Measurements from ENCODE around the gene ZNF710. TPM values are rescaled to one million over a fixed set of nuclear protein-coding genes. Genes with fewer than 3 reads are reported as not detected.

The ZNF710 gene
- total RNA-seq, 4 donors from 2014 or later, result 7.3 to 13.2 (median 11.4) TPM

DNA sequence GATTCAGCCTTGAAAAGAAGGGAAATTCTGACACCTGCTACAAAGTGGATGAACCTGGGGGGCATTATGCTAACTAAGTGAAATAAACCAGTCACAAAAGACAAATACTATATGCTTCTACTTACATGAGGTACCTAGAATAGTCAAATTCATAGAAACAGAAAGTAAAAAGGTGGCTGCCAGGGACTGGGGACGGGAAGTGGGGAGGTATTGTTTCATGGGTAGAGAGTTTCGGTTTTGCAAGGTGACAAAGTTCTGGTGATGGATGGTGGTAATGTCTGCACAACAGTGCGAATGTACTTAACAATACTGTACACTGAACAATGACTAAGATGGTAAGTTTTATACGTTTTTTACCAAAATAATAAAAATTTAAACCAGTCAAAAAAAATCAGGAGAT lies 96.4 kb downstream of the ZNF710 start:
- no peak for ATAC-seq
- Histone ChIP-seq H3K36me3 (no peaks in the 10 kb centered on the region), H3K9me3 (no peaks in the 10 kb centered on the region), H3K27me3 (no peaks in the 10 kb centered on the region), H3K4me3 (no peak overlapping the region), H3K4me1 (peaks cover 3 to 83% (median 28%) of the 10 kb centered on the region in 3 donors), H3K27ac (peak overlapping the region; percentile 85 to 100 (median 96))
- TF ChIP-seq, protein P1, sequence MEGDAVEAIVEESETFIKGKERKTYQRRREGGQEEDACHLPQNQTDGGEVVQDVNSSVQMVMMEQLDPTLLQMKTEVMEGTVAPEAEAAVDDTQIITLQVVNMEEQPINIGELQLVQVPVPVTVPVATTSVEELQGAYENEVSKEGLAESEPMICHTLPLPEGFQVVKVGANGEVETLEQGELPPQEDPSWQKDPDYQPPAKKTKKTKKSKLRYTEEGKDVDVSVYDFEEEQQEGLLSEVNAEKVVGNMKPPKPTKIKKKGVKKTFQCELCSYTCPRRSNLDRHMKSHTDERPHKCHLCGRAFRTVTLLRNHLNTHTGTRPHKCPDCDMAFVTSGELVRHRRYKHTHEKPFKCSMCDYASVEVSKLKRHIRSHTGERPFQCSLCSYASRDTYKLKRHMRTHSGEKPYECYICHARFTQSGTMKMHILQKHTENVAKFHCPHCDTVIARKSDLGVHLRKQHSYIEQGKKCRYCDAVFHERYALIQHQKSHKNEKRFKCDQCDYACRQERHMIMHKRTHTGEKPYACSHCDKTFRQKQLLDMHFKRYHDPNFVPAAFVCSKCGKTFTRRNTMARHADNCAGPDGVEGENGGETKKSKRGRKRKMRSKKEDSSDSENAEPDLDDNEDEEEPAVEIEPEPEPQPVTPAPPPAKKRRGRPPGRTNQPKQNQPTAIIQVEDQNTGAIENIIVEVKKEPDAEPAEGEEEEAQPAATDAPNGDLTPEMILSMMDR (IDR thresholded peaks at IDR 0.05), result no peak
- TF ChIP-seq EP300 (IDR thresholded peaks at IDR 0.05), result no peak
- TF ChIP-seq POLR2A (IDR thresholded peaks at IDR 0.05), result no peak
- TF ChIP-seq POLR2AphosphoS5 (IDR thresholded peaks at IDR 0.05), result no peak
- 14 to 27% methylated on average over 4 of the region's 4 CpGs for WGBS, 2 donors (ENCODE audit: low coverage in 1 of 2)

DNA sequence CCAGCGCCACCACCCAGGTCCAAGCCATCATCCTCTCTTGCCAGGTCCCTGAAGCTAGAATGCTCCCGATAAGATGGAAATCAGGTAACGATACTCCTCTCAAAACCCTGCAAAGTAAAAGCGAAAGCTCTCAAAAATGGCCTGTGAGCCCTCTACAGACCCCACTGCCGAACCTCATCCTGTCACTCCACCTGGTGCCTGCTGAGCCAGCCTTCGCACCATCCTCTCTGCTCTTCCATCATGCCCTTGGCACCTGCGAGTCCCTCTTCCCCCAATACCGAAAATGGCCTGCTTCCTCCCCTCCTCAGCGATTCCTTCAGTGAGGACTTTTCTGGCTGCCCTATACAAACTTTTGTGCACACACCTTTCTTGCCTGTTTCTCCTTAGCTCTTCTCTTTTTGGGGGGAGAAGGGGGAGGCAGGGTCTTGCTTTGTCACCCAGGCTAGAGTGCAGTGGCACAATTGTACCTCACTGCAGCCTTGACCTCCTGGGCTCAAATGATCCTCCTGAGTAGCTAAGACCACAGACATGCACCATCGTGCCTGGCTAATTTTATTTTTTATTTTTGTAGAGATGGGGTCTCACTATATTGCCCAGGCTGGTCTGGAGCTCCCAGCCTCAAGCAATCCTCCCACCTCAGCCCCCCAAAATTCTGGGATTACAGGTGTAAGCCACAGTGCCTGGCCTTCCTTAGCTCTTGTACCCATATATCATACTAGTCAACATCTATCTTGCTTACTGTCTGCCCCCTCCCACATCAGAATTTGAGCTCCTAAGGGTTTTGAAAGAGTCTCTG lies 98.1 kb downstream of the ZNF710 start:
- Histone ChIP-seq H3K36me3 (no peaks in the 10 kb centered on the region), H3K4me1 (peaks cover 3 to 94% (median 35%) of the 10 kb centered on the region in 3 donors), H3K27me3 (no peaks in the 10 kb centered on the region), H3K9me3 (no peaks in the 10 kb centered on the region), H3K27ac (peak overlapping the region; percentile 96 to 100 (median 96)), H3K4me3 (no peak overlapping the region)
- no peak for ATAC-seq
- no peak for TF ChIP-seq POLR2A (IDR thresholded peaks at IDR 0.05)
- TF ChIP-seq, protein P1 (IDR thresholded peaks at IDR 0.05), result no peak
- TF ChIP-seq EP300 (IDR thresholded peaks at IDR 0.05), result no peak
- no peak for TF ChIP-seq POLR2AphosphoS5 (IDR thresholded peaks at IDR 0.05)
- WGBS, 2 donors (ENCODE audit: low coverage in 1 of 2), result 76 to 85% methylated on average over 7 to 10 of the region's 10 CpGs

DNA sequence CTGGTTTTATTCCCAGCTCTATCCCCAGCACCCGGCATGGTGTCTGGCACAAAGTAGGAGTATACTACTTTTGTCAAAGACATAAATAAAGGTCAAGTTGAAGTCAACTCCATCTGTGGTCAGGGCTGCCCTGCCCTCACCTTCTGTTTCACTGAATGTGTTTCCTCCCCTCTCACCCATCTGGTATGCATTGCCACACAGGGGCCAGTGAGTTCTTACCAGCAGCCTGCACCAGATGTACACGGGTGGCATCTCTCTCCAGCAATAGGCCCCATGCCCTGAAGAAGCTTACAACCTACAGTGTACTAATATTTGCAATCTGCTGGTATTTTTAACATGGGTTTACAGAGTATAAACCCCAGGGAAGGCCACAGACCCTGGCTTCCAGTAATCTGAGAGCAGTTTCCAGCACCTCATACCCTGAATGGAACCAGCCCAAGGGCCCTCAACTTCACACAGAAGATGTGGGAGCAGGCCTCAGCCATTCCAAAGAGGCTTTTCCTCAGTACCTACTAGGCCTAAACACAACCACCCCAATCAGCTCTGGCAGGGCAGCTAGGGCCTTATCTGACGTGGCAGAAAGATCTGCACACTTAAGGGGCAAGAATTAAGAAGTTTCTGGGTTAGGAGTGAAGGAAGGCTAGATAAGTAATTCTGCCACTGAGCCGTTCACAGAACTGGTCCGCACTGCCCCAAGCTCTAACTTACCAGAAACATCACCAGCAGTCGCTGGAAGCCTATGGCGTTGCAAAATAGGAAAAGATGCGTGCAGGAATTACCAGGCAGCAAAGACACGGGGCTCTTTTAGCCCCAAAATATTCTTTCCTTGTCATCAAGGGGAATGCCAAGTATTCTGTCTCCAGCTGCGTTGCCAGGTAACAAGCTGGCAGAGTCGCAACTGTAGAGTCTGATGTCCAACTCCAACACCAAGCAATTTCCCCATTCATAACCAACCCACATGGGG lies 99.0 kb downstream of the ZNF710 start:
- Histone ChIP-seq H3K36me3 (no peaks in the 10 kb centered on the region), H3K4me1 (peaks cover 3 to 94% (median 35%) of the 10 kb centered on the region in 3 donors), H3K9me3 (no peaks in the 10 kb centered on the region), H3K27ac (peak overlapping the region; percentile 96 to 100 (median 96)), H3K4me3 (peak overlapping the region in 1 of 2 donors; percentile 98), H3K27me3 (no peaks in the 10 kb centered on the region)
- ATAC-seq, result peak; percentile 13
- no peak for TF ChIP-seq POLR2A (IDR thresholded peaks at IDR 0.05)
- peak; percentile 49 for TF ChIP-seq POLR2AphosphoS5 (IDR thresholded peaks at IDR 0.05)
- WGBS, 2 donors (ENCODE audit: low coverage in 1 of 2), result 11 to 31% methylated on average over 6 to 7 of the region's 11 CpGs

DNA sequence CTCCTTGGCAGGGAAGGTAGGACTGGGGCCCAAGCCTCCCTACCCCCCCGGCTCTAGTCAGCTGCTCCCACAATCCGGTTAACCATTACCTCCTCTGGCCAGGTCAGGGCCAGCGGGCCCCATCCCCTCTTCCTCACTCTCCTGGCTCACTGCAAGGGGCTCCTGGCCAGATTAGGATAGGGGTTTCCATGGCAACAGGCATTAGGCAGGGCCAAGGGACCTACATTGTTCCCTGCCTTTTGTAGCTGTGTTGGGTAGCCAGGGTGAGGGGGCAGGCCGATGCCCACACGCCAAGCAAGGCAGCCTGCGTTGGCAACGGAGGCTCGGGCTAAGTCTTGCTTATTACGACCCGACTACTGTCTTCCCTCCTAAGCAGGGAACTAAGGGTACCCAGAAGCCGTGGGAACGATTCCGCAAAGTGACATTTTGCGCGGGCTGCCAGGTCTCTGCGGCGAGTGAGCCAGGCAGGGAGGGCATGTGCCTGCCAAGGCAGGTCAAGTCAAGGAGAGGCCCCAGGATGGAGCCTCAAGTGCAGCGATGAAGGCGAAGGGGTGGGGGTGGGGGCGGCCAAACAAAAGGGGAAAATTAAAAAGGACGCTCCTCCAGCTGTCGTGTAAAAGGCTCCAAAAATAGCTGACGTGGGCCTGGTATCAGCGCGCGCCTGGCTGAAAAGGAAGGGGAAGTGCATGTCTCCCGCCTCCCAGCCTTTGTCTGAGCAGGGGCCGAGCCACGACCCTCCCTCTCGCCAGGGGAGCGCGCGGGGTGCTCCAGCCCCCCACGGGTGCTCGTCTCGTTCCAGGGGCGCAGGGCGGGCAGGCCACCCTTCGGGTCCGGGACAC lies 100.2 kb downstream of the ZNF710 start:
- H3K4me3 ChIP-seq, result peak overlapping the region; percentile 88 to 98
- H3K27ac ChIP-seq, result peak overlapping the region; percentile 96 to 100 (median 96)
- H3K4me1 ChIP-seq, result peaks cover 3 to 94% (median 35%) of the 10 kb centered on the region in 3 donors
- H3K27me3 ChIP-seq, result no peaks in the 10 kb centered on the region
- H3K36me3 ChIP-seq, result no peaks in the 10 kb centered on the region
- H3K9me3 ChIP-seq, result no peaks in the 10 kb centered on the region
- WGBS, 2 donors (ENCODE audit: low coverage in 1 of 2), result 40% methylated on average over 4 of the region's 40 CpGs; no CpG with 5 or more reads in 1 of the 2 donors
- no peak for TF ChIP-seq EP300 (IDR thresholded peaks at IDR 0.05)
- no peak for TF ChIP-seq POLR2A (IDR thresholded peaks at IDR 0.05)
- TF ChIP-seq, protein P1 (IDR thresholded peaks at IDR 0.05), result no peak
- no peak for TF ChIP-seq POLR2AphosphoS5 (IDR thresholded peaks at IDR 0.05)
- no peak for ATAC-seq
